ENCODE results near the gene SELENOM. TPM values are rescaled to one million over a fixed set of nuclear protein-coding genes. Genes with fewer than 3 reads are reported as not detected.
"Not testable (repeated sequence)": the region's sequence is repeated elsewhere in the genome, so short reads cannot be mapped to it uniquely, and the experiment has no call there.

SELENOM gene
- total RNA-seq, 2 experiments from 2014 or later, result 2.3 to 2.4 TPM

- POLR2A ChIA-PET; DNase-seq; H3K9me3 Mint-ChIP-seq; H3K4me3 Mint-ChIP-seq; H3K4me1 Mint-ChIP-seq; H3K36me3 Mint-ChIP-seq (ENCODE audit: low read depth); H3K27ac Mint-ChIP-seq; CTCF ChIA-PET; H3K27me3 Mint-ChIP-seq: not testable (repeated sequence)
Observed at GRCh38 chr22:31069691-31070314, 37.6 kb downstream of the SELENOM start.

GRCh38 chr22:31068970-31069369, 38.4 kb downstream of the SELENOM start:
- H3K27me3 Mint-ChIP-seq, result no peaks in the 10 kb centered on the region
- no peaks in the 10 kb centered on the region for H3K36me3 Mint-ChIP-seq (ENCODE audit: low read depth)
- H3K4me3 Mint-ChIP-seq, result no peak overlapping the region
- H3K4me1 Mint-ChIP-seq, result peaks cover 4% of the 10 kb centered on the region
- ChIA-PET POLR2A (no interaction called here), CTCF (no interaction called here)
- no peak overlapping the region for H3K27ac Mint-ChIP-seq
- H3K9me3 Mint-ChIP-seq, result no peaks in the 10 kb centered on the region
- no peak for DNase-seq

DNA sequence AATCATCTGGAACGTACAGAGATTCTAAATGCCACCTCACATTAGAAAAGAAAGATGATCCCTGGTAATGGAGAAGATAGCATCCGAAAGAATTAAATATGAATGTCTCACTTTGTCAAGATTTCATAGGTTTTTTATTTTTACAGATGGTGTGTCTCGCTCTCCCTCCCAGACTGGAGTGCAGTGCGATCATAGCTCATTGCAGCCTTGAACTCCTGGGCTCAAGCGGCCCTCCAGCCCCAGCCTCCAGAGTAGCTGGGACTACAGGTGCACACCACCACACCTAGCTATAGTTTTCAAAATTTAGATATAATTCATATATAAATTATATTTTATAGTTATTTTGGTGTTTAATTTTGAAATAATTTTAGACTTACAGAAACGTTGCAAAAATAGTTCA, 43.0 kb downstream of the SELENOM start:
- Mint-ChIP-seq H3K27ac (no peak overlapping the region), H3K9me3 (no peaks in the 10 kb centered on the region), H3K4me1 (peaks cover 4% of the 10 kb centered on the region), H3K36me3 (ENCODE audit: low read depth) (no peaks in the 10 kb centered on the region), H3K4me3 (peak overlapping the region; percentile 25), H3K27me3 (no peaks in the 10 kb centered on the region)
- ChIA-PET CTCF (interaction anchor here (1.8 to 1.9 kb wide), 2 partner anchors 18 to 21 kb away, joined by 4 to 9 read pairs; no protein-coding TSS in a partner anchor), POLR2A (interaction anchor here (1.0 to 2.0 kb wide), 2 partner anchors 18 to 21 kb away, joined by 4 to 7 read pairs; no protein-coding TSS in a partner anchor)
- DNase-seq, result no peak

GRCh38 chr22:31062566-31063230, 44.7 kb downstream of the SELENOM start:
- no peaks in the 10 kb centered on the region for H3K27me3 Mint-ChIP-seq
- H3K4me3 Mint-ChIP-seq, result no peak overlapping the region
- POLR2A ChIA-PET, result interaction anchor here (2.0 kb wide), 1 partner anchor 23 kb away, joined by 7 read pairs; no protein-coding TSS in a partner anchor
- H3K9me3 Mint-ChIP-seq, result no peaks in the 10 kb centered on the region
- H3K4me1 Mint-ChIP-seq, result peaks cover 4% of the 10 kb centered on the region
- no peak overlapping the region for H3K27ac Mint-ChIP-seq
- DNase-seq, result no peak
- H3K36me3 Mint-ChIP-seq (ENCODE audit: low read depth), result no peaks in the 10 kb centered on the region
- CTCF ChIA-PET, result no interaction called here

DNA sequence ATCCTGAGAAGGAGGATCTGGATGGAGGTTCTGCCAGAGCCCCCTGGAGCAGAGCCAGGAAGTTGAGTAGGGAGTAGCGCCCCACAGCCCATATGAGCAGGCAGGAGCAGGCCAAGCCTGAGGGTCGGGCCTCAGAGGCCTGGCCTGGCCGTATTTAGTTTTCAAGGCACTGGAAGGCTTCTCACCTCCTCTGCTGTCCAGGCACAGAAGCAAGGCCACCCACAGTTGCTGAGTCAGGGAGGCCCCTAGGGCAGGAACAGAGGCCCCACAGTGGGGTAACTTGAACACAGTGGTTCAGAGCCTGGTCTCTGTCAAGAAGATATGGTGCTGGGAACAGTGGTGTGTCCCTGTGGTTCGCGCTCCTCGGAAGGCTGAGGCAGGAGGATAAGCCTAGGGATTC, 47.7 kb downstream of the SELENOM start:
- CTCF ChIA-PET; H3K9me3 Mint-ChIP-seq; POLR2A ChIA-PET; H3K27me3 Mint-ChIP-seq; H3K36me3 Mint-ChIP-seq (ENCODE audit: low read depth); H3K27ac Mint-ChIP-seq; H3K4me1 Mint-ChIP-seq; H3K4me3 Mint-ChIP-seq; DNase-seq: not testable (repeated sequence)

DNA sequence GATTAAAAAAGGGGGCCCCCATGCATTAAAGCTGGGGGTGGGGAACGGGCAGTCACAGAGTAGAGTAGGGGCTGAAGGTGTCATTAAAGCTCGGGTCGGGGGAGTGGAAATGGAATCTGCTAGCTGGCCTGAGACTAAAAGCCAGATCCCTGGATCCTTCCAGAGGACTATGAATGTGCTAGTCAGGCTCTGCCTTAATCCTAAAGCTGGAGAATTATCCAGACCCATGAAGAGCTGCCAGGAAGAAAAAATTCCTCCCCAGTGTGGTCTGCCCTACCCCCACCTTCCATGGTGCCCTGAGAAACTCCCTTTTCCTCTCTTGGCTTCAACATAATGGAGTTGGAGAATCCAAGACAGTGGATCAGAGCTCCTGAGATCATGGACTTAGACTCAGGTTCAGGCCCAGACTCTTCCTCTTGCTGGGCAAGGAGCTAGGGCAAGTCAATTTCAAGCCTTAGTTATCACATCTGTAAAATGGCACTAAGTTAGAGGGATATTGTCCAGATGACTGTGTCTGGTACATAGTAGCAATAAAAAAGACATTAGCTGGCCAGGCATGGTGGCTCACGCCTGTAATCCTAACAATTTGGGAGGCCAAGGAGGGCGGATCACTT, 50.3 kb downstream of the SELENOM start:
- Mint-ChIP-seq H3K9me3 (no peaks in the 10 kb centered on the region), H3K27me3 (no peaks in the 10 kb centered on the region), H3K36me3 (ENCODE audit: low read depth) (no peaks in the 10 kb centered on the region), H3K4me3 (no peak overlapping the region), H3K4me1 (no peaks in the 10 kb centered on the region), H3K27ac (no peak overlapping the region)
- ChIA-PET CTCF (no interaction called here), POLR2A (no interaction called here)
- no peak for DNase-seq

DNA sequence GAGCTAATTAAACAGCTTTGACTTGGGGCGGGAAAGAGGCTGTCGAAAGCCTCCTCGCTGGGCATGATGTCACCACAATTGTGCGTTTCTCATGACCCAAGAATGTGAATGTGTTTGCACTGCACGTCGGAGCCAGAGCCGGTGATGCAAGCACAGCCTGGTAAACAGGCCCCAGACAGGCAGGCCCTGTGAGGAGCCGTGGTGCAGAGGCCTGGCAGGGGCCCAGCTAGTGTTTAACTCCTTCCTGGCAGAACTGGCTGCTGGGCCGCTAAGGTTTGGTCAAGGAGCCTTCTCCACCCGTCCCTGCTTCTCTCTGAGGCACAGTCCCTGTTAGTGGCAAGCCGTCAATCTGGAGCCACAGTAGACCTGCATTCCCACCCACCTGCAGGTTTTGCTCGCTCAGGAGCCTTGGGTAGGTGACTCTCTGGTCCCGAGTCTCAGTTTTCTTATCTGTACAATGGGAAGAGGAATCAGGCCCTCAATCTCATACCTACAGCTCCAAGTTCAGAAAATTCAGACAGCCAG, 51.7 kb downstream of the SELENOM start:
- no peak overlapping the region for H3K4me3 Mint-ChIP-seq
- no peaks in the 10 kb centered on the region for H3K9me3 Mint-ChIP-seq
- CTCF ChIA-PET, result no interaction called here
- no peaks in the 10 kb centered on the region for H3K4me1 Mint-ChIP-seq
- H3K36me3 Mint-ChIP-seq (ENCODE audit: low read depth), result no peaks in the 10 kb centered on the region
- POLR2A ChIA-PET, result no interaction called here
- no peak overlapping the region for H3K27ac Mint-ChIP-seq
- no peaks in the 10 kb centered on the region for H3K27me3 Mint-ChIP-seq
- no peak for DNase-seq

DNA sequence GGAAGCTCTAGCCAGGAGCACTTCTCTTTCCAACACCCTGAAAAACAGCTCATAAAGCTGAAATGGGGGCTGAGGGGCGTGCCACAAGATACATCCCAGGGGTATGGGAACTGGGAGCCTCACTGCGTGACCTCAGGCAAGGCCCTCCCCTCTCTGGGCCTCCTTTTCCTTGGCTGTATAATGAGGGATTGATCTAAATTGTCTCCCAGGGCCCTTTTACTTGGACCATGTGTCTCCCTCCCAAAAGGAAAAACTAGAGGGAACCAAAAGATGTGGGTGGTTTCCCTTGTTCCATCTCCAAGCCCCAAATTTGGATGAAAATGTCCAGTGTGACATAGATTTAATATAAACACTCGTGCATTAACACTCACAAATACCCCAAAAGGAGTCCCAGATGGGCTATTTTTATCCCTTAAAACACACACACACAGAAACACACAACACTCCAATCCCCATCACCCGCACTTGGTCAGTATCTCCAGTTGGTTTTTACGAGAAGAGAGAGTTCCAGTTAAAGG, 52.2 kb downstream of the SELENOM start:
- ChIA-PET POLR2A (no interaction called here), CTCF (no interaction called here)
- H3K4me3 Mint-ChIP-seq, result no peak overlapping the region
- H3K27ac Mint-ChIP-seq, result no peak overlapping the region
- no peaks in the 10 kb centered on the region for H3K9me3 Mint-ChIP-seq
- no peaks in the 10 kb centered on the region for H3K4me1 Mint-ChIP-seq
- no peak for DNase-seq
- no peaks in the 10 kb centered on the region for H3K27me3 Mint-ChIP-seq
- H3K36me3 Mint-ChIP-seq (ENCODE audit: low read depth), result no peaks in the 10 kb centered on the region

Other genes starting within 250 kb of the SELENOM start
- 10 to 100 TPM; 39.7 to 40.2 TPM for gene MORC2, start 138.8 kb downstream of the SELENOM start, total RNA-seq
- 10 to 100 TPM; 71.2 to 72.5 TPM for gene TUG1, start 138.3 kb downstream of the SELENOM start, total RNA-seq
- gene SMTN, start 26.2 kb downstream of the SELENOM start, total RNA-seq, result 10 to 100 TPM; 36.4 to 41.4 TPM
- not detected for gene INPP5J, start 15.4 kb upstream of the SELENOM start, total RNA-seq
- not detected for gene PLA2G3, start 32.9 kb upstream of the SELENOM start, total RNA-seq
- gene RNF185, start 52.6 kb upstream of the SELENOM start, total RNA-seq, result 10 to 100 TPM; 21.4 to 21.7 TPM
- 10 to 100 TPM; 44.0 to 46.4 TPM for gene LIMK2, start 104.7 kb upstream of the SELENOM start, total RNA-seq
- gene PIK3IP1, start 184.9 kb upstream of the SELENOM start, total RNA-seq, result 10 to 100 TPM; 56.4 to 57.8 TPM
- 10 to 100 TPM; 18.6 to 19.5 TPM for gene PATZ1, start 238.8 kb upstream of the SELENOM start, total RNA-seq

Data from activated CD4-positive, alpha-beta memory T cell treated with anti-CD3 and anti-CD28 coated beads, Interleukin-2, amount 10 ng/mL, durations not matched to agents 7 days and 5 days (primary cell).